ENCODE results near the gene TRRAP. TPM values are rescaled to one million over a fixed set of nuclear protein-coding genes. Genes with fewer than 3 reads are reported as not detected.

The TRRAP gene
- total and polyA plus RNA-seq, 2 experiments from 2014 or later, result 14.9 to 58.7 TPM

- peaks cover 21% of the 10 kb centered on the region for H3K36me3 ChIP-seq (ENCODE audit: insufficient read depth)
- no peak overlapping the region for H3K4me3 Mint-ChIP-seq
- no peak for DNase-seq (ENCODE audit: low spot score)
- H3K27me3 ChIP-seq (ENCODE audit: insufficient read depth), result no peaks in the 10 kb centered on the region
- H3K9me2 ChIP-seq (ENCODE audit: insufficient read depth), result no peaks in the 10 kb centered on the region
- H3K4me2 ChIP-seq, result no peak overlapping the region
- TF ChIP-seq POLR2AphosphoS5 (IDR thresholded peaks at IDR 0.05; ENCODE audit: low read depth) (no peak), CREB1 (CRISPR knock-in tag; IDR thresholded peaks at IDR 0.05; ENCODE audit: low read depth) (no peak), JUNB (IDR thresholded peaks at IDR 0.05; ENCODE audit: unreplicated experiment) (no peak), ZNF462 (CRISPR knock-in tag; IDR thresholded peaks at IDR 0.05) (no peak), EZH2 (IDR thresholded peaks at IDR 0.05; ENCODE audit: low read depth, unreplicated experiment) (no peak), ZNF114 (CRISPR knock-in tag; IDR thresholded peaks at IDR 0.05) (no peak)
- TF ChIP-seq, protein P1, sequence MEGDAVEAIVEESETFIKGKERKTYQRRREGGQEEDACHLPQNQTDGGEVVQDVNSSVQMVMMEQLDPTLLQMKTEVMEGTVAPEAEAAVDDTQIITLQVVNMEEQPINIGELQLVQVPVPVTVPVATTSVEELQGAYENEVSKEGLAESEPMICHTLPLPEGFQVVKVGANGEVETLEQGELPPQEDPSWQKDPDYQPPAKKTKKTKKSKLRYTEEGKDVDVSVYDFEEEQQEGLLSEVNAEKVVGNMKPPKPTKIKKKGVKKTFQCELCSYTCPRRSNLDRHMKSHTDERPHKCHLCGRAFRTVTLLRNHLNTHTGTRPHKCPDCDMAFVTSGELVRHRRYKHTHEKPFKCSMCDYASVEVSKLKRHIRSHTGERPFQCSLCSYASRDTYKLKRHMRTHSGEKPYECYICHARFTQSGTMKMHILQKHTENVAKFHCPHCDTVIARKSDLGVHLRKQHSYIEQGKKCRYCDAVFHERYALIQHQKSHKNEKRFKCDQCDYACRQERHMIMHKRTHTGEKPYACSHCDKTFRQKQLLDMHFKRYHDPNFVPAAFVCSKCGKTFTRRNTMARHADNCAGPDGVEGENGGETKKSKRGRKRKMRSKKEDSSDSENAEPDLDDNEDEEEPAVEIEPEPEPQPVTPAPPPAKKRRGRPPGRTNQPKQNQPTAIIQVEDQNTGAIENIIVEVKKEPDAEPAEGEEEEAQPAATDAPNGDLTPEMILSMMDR (conservative IDR thresholded peaks at IDR 0.05; ENCODE audit: low read depth in 2 of 2), result no peak
- no peak for ATAC-seq
- no peaks in the 10 kb centered on the region for H3K9me3 Mint-ChIP-seq
- H3K4me1 ChIP-seq (ENCODE audit: insufficient read depth), result no peaks in the 10 kb centered on the region
- peaks cover 8% of the 10 kb centered on the region for H4K20me1 ChIP-seq (replicated peaks; ENCODE audit: insufficient read depth)
- H2AFZ ChIP-seq, result no peak overlapping the region
- peaks cover 62% of the 10 kb centered on the region for H3K36me3 Mint-ChIP-seq (ENCODE audit: low read depth)
- peaks cover 3% of the 10 kb centered on the region; the same call in 1 of the 2 replicates for H3K79me2 ChIP-seq (replicated peaks; ENCODE audit: insufficient read depth)
- no peaks in the 10 kb centered on the region for H3F3A ChIP-seq (replicated peaks; ENCODE audit: low read depth)
- no peaks in the 10 kb centered on the region for H3K27me3 Mint-ChIP-seq (ENCODE audit: insufficient read depth, low read depth, poor library complexity)
- H3K4me3 ChIP-seq, result no peak overlapping the region
- no peak overlapping the region for H3K27ac ChIP-seq (ENCODE audit: low read depth)
- H3K27ac Mint-ChIP-seq, result no peak overlapping the region
- no peaks in the 10 kb centered on the region for H3K4me1 Mint-ChIP-seq
These were observed 172.6 kb downstream of the TRRAP start for GRCh38 chr7:99050971-99051370.

Measured in GM23338 (cell line).